Fibroblast of the conjunctiva (primary cell): ENCODE data around the gene FIG4.
A peak's percentile ranks its signal among the peaks of the same experiment; 100 is the strongest.
"Not testable (repeated sequence)": the region's sequence is repeated elsewhere in the genome, so short reads cannot be mapped to it uniquely, and the experiment has no call there.

Experiments used
- DNase-seq: peaks from one replicate; pipeline ENCODE4 v3.0.0-alpha.2; 2010; ENCODE audit warnings: low read depth

FIG4 gene

DNA sequence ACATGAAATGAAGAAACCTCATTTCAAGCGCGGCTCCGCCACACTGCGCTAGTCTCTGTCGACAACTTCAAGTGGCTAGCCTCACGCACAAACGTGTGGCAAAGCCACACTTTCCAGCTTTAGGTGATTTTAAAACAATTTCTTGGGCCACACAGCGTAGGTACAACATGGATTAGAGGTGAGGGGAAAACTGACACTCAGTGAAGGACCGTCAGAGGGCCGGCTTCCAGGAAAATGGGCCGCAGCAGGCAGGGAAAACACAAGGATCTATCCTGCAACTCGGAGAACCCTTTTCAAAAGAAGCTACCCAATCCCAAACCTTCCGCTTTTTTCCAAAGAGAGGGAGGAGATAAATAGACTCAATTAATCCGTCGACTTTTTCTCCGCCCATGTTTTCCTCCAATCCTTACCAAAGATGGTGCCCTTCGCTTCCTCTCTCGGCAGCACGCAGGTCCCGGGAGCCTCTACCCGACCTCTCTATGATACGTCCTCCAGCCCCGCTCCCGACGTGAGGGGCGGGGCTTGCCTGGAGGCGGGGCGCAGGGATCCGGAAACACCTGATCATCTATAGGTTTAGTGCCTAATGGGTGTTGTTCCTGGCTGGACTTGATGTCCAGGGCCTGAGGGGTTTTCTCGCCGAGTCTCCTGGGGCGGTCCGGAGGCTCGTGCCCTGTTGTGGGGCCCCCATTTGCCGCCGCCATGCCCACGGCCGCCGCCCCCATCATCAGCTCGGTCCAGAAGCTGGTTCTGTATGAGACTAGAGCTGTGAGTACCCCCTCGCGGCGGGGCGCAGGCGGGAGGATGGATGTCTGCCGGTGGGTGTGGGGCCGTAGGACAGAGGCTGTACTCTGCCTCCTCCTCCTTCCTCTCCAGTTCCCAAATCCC is at the start of gene FIG4, which contains the start of gene AK9:
FIG4 (plus strand) TSS at position 560 of the 885 bp plus-strand sequence; CDS start at position 700, 140 bp downstream.
AK9 (minus strand) TSS at position 466 of the 885 bp plus-strand sequence. CDS start 15,457 bp downstream, outside the sequence.
- DNase-seq = peak; percentile 86

DNA sequence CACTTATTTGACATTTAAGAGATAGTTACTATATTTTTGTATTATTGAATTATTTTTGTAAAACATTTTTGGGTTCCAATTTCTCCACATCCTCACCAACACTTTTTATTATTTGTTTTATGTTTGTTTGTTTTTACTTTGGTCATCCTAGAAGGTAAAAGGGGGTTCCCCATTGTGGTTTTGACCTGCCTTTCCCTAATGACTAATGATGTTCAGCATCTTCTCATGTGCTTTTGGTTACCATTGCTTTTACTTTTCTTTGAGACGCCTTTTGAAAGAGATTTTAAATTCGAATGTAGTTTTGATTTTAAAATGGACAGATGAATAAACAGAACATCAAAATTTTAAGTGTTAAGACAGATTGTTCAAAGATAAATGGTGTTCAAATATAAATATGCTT is 47.0 kb upstream of the FIG4 start:
- no peak for DNase-seq

DNA sequence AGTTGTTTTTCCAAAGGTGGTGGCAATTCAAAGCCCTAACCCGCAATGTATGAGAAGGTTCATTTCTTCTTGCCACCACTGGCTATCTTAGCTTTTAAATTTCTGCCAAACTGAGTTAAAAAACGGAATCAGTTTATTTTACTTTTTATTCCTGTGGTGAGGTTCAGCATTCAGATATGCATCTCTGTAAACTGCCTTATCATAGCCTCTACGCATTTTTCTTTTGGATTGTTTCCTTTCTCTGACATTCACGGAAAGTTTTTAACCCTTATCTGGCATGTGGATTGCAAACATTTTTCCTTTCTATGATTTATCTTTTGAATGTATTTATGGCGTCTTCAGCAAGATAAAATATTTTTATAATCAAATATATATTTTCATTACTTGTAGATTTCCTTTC is 37.8 kb upstream of the FIG4 start:
- no peak for DNase-seq

DNA sequence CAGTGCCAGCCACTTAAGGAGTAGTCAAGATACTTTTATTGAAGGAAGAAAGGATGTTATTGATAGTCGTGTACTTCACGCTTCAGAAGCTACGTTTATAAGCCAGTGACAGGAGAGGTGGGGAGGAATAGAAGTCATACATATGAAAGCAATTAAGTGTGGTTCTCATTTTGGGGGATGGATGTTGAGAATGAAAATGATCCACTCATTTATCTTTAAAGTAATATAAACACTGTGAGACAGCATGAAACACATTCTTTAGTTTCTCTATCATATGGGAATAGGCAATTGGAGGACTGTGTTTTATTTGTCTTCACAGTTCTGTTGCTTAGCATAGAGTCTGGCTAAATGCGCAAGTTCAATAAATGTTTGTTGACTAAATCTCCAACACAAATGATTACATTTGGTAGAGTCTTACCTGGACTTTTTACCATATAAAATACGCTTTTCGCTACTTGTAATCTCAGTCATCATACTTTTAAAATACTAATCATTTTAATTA is 35.3 kb upstream of the FIG4 start:
- no peak for DNase-seq

- no peak for DNase-seq
Measured at GRCh38 chr6:109660526-109661320, 30.4 kb upstream of the FIG4 start.

DNA sequence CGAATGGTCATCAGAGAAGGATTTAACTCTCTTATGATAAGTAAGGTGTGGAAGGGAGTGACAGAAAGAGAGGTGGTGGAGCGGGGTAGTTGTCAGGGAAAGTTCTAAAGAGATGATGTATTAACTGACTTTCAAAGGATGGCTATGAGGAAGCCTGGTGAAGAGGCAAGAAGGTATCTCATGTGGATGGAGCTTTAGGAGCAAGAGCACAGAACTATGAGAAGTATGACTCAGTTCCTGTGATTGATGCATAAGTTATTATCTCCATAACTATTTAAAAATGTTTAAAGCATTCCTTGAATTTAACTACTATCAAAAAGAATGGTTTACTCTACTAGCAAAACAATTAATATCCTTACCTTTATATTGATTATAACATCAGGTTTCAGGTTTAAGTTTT is 28.9 kb upstream of the FIG4 start:
- DNase-seq = no peak

DNA sequence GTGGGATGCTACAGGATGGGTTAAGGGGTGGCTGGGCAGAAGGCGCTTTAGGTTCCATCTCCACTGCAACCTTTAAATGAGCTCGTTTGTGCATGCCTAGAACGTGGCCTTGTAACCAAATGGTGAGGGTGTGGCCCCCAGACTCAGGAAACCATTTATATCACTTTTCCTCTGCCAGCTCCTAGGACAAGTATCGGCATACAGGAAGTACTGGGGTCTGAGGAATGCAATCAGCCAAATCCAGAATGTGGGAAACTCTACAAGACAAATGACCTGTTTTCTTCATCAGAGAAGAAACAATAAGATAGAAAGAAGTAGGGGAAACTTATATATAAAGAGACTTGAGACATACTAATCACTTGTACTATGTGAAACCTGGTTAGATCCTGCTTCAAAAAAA is 21.3 kb upstream of the FIG4 start:
- no peak for DNase-seq

DNA sequence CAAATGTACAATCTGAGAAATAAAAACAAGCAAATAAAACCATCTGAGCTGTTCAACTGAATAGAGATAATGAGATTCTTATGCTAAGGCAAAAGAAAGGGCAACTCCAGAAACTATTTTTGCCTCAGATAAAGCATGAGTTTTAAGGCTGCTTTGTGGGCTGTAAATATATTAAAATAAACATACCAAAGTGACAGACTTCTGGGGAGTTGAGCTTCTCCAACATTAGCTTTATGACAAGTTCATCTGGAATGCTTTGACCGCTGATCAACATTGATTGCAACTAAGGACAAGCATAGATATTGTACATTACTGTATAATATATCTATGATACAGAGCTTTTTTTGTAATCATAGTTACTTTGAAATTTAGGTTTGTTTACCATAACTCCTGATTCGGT is 19.4 kb upstream of the FIG4 start:
- no peak for DNase-seq

DNA sequence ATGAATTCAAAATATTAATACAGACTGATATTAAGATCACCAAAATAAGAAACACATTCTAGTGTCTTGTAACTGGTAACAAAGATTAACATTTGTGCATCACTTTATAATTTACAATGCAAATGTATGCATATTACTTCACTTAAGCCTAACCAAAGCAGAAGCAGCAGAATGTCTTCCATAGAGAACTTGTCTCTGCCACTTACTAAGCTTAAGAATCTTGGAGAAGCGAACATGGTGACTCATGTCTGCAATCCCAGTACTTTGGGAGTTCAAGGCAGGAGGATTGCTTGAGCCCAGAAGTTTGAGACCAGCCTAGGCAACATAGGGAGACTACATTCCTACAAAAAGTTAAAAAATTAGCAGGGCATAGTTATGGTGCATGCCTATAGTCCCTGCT is 18.9 kb upstream of the FIG4 start:
- DNase-seq = no peak

DNA sequence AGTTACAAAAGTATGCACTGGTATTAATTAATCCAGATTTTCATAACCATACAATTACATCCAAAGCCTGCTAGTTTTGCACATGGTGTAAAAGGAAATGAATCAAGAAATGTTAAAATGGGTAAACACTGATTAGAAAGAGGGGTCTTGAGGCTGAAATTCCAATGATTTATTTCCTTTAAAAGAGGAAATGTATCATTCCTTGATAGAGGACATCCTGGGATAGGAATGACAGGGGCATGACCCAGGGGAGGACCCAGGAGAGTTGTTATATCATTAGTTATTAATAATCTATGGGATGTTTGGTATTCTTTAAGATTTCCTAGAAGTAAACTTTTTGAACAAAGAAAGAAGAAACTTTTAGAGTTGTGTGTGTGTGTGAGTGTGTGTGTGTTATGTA is 18.3 kb upstream of the FIG4 start:
- no peak for DNase-seq

GRCh38 chr6:109676724-109677123 is 14.4 kb upstream of the FIG4 start:
- no peak for DNase-seq

GRCh38 chr6:109678240-109678639 is 12.9 kb upstream of the FIG4 start:
- no peak for DNase-seq

- DNase-seq = not testable (repeated sequence)
Measured at GRCh38 chr6:109678661-109679505, 12.2 kb upstream of the FIG4 start.

DNA sequence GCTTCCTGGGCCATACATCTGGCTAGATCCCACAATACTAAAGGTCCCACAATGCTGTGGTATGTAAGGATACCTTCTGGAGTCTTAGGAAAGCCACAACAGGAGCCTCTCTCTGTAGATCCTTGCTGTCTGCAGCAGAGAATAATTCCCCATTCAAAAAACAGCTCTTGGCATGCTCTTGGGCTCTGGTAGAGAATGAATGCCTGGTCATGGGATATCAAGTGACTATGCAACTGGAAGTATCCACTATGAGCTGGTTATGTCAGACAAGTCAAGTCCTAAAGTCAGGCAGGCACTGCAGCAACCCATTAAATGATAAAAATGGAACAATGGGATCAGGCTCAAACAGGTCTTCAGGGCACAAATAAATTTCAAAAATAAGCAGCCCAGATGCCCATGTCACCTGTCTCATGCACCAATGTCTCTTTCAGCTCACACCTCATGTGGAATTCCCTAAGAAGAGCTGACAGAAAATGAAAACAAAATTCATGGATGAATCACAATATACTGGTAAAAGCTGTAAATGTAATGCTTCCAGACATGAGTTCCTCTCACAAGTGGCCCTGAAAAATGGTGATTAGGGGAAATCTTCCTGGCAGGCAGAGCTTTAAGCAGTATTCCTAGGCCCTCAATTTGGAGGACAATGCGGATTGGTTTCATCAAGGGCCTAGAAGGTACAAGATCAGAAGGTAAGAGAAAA is 4.4 kb upstream of the FIG4 start:
- DNase-seq = no peak

DNA sequence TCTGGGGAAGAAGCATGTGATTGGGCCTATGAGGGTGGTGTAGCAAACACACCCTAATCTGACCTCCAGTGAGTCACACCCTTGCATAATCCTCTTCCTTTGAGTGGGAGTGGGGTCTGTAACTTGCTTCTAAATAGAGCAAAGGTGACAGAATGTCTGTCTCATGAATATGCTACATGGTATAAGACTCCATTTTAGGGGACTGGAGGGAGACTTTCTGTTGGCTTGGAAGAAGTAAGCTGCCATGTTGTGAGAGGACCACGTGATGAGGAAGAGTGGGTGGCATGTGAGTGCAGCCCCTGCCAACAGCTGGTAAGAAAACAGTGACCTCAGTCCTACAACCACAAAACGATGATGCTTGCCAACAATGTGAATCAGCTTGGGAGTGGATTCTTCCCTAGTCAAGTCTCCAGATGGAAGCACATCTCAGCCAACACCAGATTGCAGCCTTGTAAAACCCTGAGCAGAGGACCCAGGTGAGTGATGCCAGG is 3.8 kb upstream of the FIG4 start:
- DNase-seq = peak; percentile 91

GRCh38 chr6:109690373-109690736 is 741 bp upstream of the FIG4 start:
- no peak for DNase-seq

- DNase-seq = no peak
Measured at GRCh38 chr6:109693111-109693510, 2.0 kb downstream of the FIG4 start.

DNA sequence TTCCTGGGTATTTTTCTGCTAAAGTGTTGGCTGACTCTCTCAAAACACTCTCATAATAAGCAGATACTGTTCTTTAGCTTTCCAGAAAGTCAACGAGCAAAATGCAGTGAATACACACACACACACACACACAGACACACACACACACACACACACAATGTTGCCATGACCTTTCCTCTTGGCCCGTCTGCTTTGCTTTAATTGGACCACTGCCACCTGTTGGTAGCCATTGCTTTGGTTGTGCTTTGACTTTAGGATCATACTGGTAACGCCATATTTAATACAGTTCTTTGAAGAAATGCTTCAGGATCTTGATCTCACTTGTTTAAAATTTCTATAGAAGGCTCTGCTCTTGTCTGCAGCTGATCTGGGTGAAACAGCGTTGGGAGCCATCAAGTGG is 4.4 kb downstream of the FIG4 start:
- DNase-seq = no peak

GRCh38 chr6:109696355-109696754 is 5.3 kb downstream of the FIG4 start:
- no peak for DNase-seq

DNA sequence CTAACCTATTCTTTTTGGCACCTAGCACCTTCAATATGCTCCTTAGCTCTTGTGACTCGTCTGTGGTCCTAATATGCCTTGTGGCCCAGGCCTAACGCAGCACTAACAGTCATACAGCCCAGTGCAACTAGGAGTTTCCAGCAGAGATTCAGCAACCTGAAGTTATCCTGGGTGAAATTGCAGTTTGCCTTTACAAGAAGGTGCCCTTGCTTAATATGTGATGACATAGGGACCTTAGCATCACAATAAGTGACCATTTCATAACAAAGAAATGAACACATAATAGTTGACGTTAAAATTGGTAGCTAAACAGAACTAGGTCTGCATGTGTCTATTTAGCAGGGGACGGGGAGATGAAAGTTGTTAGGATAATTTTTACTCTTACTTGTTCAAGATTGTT is 10.1 kb downstream of the FIG4 start:
- DNase-seq = no peak

- no peak for DNase-seq
Measured at GRCh38 chr6:109701774-109702173, 10.7 kb downstream of the FIG4 start.
